PC-9 (cell line): ENCODE measurements around the gene XXYLT1.

Experiments used
- CTCF ChIP-seq: fragments of 200-600 bp; sonication (generic); conservative IDR thresholded peaks from 2 replicates; pipeline ENCODE4 v1.6.1; 2017; ENCODE audit warnings: mixed run types, antibody characterized with exemption, mild to moderate bottlenecking, moderate library complexity
- EZH2 ChIP-seq: fragments of 200-600 bp; sonication (generic); IDR thresholded peaks from 2 replicates; pipeline ENCODE4 v1.8.0; 2017; ENCODE audit warnings: antibody characterized with exemption, low read depth

GRCh38 chr3:195133013-195133412, 137.9 kb downstream of the XXYLT1 start:
- TF ChIP-seq CTCF (no peak), EZH2 (no peak)
